Measurements from ENCODE around the gene SPECC1.
"Not testable (repeated sequence)": the region's sequence is repeated elsewhere in the genome, so short reads cannot be mapped to it uniquely, and the experiment has no call there.

Gene SPECC1

GRCh38 chr17:20313306-20313705 is 304.1 kb downstream of the SPECC1 start:
- no peak for DNase-seq (ENCODE audit: low read depth)

- no peak for DNase-seq (ENCODE audit: low read depth)
Observed at GRCh38 chr17:20313891-20314290, 304.7 kb downstream of the SPECC1 start.

GRCh38 chr17:20314834-20315233 is 305.7 kb downstream of the SPECC1 start:
- DNase-seq (ENCODE audit: low read depth), result no peak

- DNase-seq (ENCODE audit: low read depth), result no peak
Observed at GRCh38 chr17:20315311-20315710, 306.2 kb downstream of the SPECC1 start.

GRCh38 chr17:20315821-20316220 is 306.7 kb downstream of the SPECC1 start:
- no peak for DNase-seq (ENCODE audit: low read depth)

GRCh38 chr17:20320535-20321229 is 311.5 kb downstream of the SPECC1 start:
- peak; percentile 63 for DNase-seq (ENCODE audit: low read depth)

- not testable (repeated sequence) for DNase-seq (ENCODE audit: low read depth)
Observed at GRCh38 chr17:20321357-20321756, 312.2 kb downstream of the SPECC1 start.

DNA sequence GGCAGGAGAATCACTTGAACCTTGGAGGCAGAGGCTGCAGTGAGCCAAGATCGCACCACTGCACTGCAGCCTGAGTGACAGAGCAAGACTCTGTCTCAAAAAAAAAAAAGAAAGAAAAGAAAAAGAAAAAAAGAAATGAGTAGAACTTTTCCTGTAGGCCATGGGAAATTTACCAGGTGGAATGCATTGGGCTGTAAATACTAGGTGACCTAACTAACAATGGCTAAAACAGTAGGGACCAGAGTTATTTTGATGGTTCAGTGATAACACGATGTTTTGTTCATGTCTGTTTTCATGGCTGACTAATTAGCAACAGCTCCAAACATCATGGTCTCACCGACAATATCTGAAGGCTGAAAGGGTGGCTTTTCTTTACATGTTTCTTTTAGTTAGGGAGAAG is 318.6 kb downstream of the SPECC1 start:
- DNase-seq (ENCODE audit: low read depth), result not testable (repeated sequence)

- not testable (repeated sequence) for DNase-seq (ENCODE audit: low read depth)
Observed at GRCh38 chr17:20351405-20351804, 342.2 kb downstream of the SPECC1 start.

DNA sequence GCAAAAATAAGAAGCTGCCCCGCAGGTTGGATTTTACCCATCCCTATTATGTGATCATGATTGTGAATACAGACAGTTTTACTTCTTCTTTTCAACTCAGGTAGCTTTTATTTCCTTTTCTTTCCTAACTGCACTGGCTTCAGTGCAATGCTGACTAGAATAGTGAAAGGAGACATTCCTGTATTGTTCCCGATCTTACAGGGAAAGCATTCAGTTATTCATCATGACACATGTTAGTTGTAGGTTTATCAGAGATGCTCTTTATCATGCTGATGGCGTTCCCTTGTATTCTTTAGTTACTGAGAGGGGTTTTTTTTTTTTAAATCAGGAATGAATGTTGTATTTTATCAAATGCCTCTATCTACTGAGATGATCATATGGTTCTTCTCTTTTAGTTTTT is 343.4 kb downstream of the SPECC1 start:
- DNase-seq (ENCODE audit: low read depth), result not testable (repeated sequence)

GRCh38 chr17:20363846-20364245 is 354.7 kb downstream of the SPECC1 start:
- not testable (repeated sequence) for DNase-seq (ENCODE audit: low read depth)
